Upper lobe of left lung (tissue), 4 donors: Measurements from ENCODE around the gene MAD1L1.

Source experiments
- EP300 ChIP-seq, 4 donors: sonication (generic); formaldehyde crosslinking; IDR thresholded peaks; one replicate each; pipeline ENCODE4 v1.5.1; 2017; ENCODE audit warnings: antibody characterized with exemption in 4 of 4, control low read depth in 2 of 4
- TF ChIP-seq, protein P1 (sequence below), 6 experiments: fragments of 450-650 bp in 4 of 6; fragments of 200-600 bp in 2 of 6; sonication (generic) in 2 of 6; IDR thresholded peaks; one replicate each; pipeline ENCODE4 v1.5.1; 2016 to 2019; ENCODE audit warnings: antibody characterized with exemption in 6 of 6

DNA sequence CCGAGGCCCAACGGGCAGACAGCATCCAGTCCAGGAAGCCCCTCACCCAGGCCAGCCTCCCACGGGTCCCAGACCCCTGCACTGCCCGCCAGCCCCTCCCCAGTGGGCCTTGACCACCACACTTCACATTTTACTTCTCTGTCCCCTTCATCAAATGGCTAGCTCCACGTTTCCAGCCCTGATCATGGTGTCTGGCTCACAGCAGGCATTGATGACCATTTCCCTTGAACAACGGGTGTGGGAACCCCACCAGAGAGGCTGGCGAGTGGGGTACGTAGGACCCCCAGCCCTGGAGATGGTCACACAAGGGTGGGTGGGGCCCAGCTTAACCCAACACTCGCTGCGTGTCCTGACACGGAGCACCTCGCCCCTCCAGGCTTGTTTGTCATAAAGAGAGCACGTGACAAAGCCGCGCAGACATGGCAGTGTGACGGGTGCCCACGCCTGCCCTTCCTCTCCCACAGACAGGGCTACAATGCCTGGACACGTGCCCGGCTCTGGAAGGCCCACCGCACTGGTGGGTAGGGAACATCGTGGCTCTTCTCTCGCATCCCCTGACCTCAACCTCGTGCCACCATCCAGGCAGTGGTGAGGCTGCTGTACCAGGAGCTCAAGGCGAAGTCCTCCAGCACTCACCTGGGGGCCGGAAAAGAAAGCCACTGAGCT lies 267.7 kb downstream of the MAD1L1 start:
- TF ChIP-seq, protein P1, sequence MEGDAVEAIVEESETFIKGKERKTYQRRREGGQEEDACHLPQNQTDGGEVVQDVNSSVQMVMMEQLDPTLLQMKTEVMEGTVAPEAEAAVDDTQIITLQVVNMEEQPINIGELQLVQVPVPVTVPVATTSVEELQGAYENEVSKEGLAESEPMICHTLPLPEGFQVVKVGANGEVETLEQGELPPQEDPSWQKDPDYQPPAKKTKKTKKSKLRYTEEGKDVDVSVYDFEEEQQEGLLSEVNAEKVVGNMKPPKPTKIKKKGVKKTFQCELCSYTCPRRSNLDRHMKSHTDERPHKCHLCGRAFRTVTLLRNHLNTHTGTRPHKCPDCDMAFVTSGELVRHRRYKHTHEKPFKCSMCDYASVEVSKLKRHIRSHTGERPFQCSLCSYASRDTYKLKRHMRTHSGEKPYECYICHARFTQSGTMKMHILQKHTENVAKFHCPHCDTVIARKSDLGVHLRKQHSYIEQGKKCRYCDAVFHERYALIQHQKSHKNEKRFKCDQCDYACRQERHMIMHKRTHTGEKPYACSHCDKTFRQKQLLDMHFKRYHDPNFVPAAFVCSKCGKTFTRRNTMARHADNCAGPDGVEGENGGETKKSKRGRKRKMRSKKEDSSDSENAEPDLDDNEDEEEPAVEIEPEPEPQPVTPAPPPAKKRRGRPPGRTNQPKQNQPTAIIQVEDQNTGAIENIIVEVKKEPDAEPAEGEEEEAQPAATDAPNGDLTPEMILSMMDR (IDR thresholded peaks at IDR 0.05) = no peak
- TF ChIP-seq EP300 (IDR thresholded peaks at IDR 0.05) = no peak
